ENCODE data around the gene ADORA2A.

Gene ADORA2A

GRCh38 chr22:24483976-24484545 is 56.7 kb downstream of the ADORA2A start:
- Histone ChIP-seq H3K9me3 (replicated peaks; ENCODE audit: insufficient read depth, low read length) (no peaks in the 10 kb centered on the region), H3K79me2 (ENCODE audit: low read length) (no peaks in the 10 kb centered on the region), H3K9me2 (replicated peaks; ENCODE audit: insufficient read depth, low read length) (no peaks in the 10 kb centered on the region), H3F3A (ENCODE audit: insufficient read depth, low read length) (no peaks in the 10 kb centered on the region), H3K36me3 (replicated peaks; ENCODE audit: insufficient read depth, low read length) (no peaks in the 10 kb centered on the region), H3K27me3 (replicated peaks; ENCODE audit: insufficient read depth, low read length) (no peaks in the 10 kb centered on the region), H3K4me3 (ENCODE audit: low read length) (no peak overlapping the region), H2AFZ (ENCODE audit: low read length) (no peak overlapping the region), H3K4me2 (ENCODE audit: low read depth, low read length) (no peak overlapping the region), H3K9ac (ENCODE audit: low read length) (no peak overlapping the region), H3K4me1 (ENCODE audit: low read length) (no peaks in the 10 kb centered on the region), H3K27ac (ENCODE audit: low read length) (no peak overlapping the region), H4K20me1 (ENCODE audit: insufficient read depth, low read length) (no peaks in the 10 kb centered on the region)
- DNase-seq: no peak
- TF ChIP-seq EZH2 (optimal IDR thresholded peaks at IDR 0.05; ENCODE audit: low read depth, low read length): no peak
- no peak for TF ChIP-seq EZH2phosphoT487 (IDR thresholded peaks at IDR 0.05; ENCODE audit: low read length)
- TF ChIP-seq CTCF (IDR thresholded peaks at IDR 0.05; ENCODE audit: low read length): no peak

GRCh38 chr22:24485170-24485569 is 57.8 kb downstream of the ADORA2A start:
- no peak overlapping the region for H3K4me3 ChIP-seq (ENCODE audit: low read length)
- no peaks in the 10 kb centered on the region for H3K9me2 ChIP-seq (replicated peaks; ENCODE audit: insufficient read depth, low read length)
- no peaks in the 10 kb centered on the region for H3K4me1 ChIP-seq (ENCODE audit: low read length)
- no peaks in the 10 kb centered on the region for H3K9me3 ChIP-seq (replicated peaks; ENCODE audit: insufficient read depth, low read length)
- no peaks in the 10 kb centered on the region for H3F3A ChIP-seq (ENCODE audit: insufficient read depth, low read length)
- H3K36me3 ChIP-seq (replicated peaks; ENCODE audit: insufficient read depth, low read length): no peaks in the 10 kb centered on the region
- H4K20me1 ChIP-seq (ENCODE audit: insufficient read depth, low read length): no peaks in the 10 kb centered on the region
- no peak for TF ChIP-seq EZH2phosphoT487 (IDR thresholded peaks at IDR 0.05; ENCODE audit: low read length)
- no peak for TF ChIP-seq EZH2 (optimal IDR thresholded peaks at IDR 0.05; ENCODE audit: low read depth, low read length)
- no peak for TF ChIP-seq CTCF (IDR thresholded peaks at IDR 0.05; ENCODE audit: low read length)
- H2AFZ ChIP-seq (ENCODE audit: low read length): no peak overlapping the region
- H3K9ac ChIP-seq (ENCODE audit: low read length): no peak overlapping the region
- no peak overlapping the region for H3K27ac ChIP-seq (ENCODE audit: low read length)
- H3K27me3 ChIP-seq (replicated peaks; ENCODE audit: insufficient read depth, low read length): no peaks in the 10 kb centered on the region
- no peaks in the 10 kb centered on the region for H3K79me2 ChIP-seq (ENCODE audit: low read length)
- no peak overlapping the region for H3K4me2 ChIP-seq (ENCODE audit: low read depth, low read length)
- DNase-seq: no peak

GRCh38 chr22:24485608-24486007 is 58.2 kb downstream of the ADORA2A start:
- Histone ChIP-seq H2AFZ (ENCODE audit: low read length) (no peak overlapping the region), H4K20me1 (ENCODE audit: insufficient read depth, low read length) (no peaks in the 10 kb centered on the region), H3K27me3 (replicated peaks; ENCODE audit: insufficient read depth, low read length) (no peaks in the 10 kb centered on the region), H3K9me3 (replicated peaks; ENCODE audit: insufficient read depth, low read length) (no peaks in the 10 kb centered on the region), H3K79me2 (ENCODE audit: low read length) (no peaks in the 10 kb centered on the region), H3K4me3 (ENCODE audit: low read length) (no peak overlapping the region), H3K27ac (ENCODE audit: low read length) (no peak overlapping the region), H3K4me2 (ENCODE audit: low read depth, low read length) (no peak overlapping the region), H3K9ac (ENCODE audit: low read length) (no peak overlapping the region), H3K36me3 (replicated peaks; ENCODE audit: insufficient read depth, low read length) (no peaks in the 10 kb centered on the region), H3K4me1 (ENCODE audit: low read length) (no peaks in the 10 kb centered on the region), H3F3A (ENCODE audit: insufficient read depth, low read length) (no peaks in the 10 kb centered on the region), H3K9me2 (replicated peaks; ENCODE audit: insufficient read depth, low read length) (no peaks in the 10 kb centered on the region)
- peak; percentile 20 for DNase-seq
- peak; percentile 37 for TF ChIP-seq CTCF (IDR thresholded peaks at IDR 0.05; ENCODE audit: low read length)
- TF ChIP-seq EZH2phosphoT487 (IDR thresholded peaks at IDR 0.05; ENCODE audit: low read length): no peak

Measured in MM.1S (cell line).